HG02870 (cell line): ENCODE measurements around the gene KMT5C.

Experiments
- ATAC-seq: cut with Tn5 transposase; IDR thresholded peaks from one replicate; pipeline ENCODE4 v1.9.1; 2021; ENCODE audit warnings: mild to moderate bottlenecking, moderate library complexity; ENCODE audit not compliant: unreplicated experiment

Gene KMT5C

GRCh38 chr19:55339105-55339888, at the start of gene KMT5C:
Gene KMT5C, plus strand, starts transcription at chr19:55339876. Its CDS starts 2,061 bp downstream, at chr19:55341937.
- ATAC-seq = peak; percentile 78

GRCh38 chr19:55297267-55297666, 42.4 kb upstream of the KMT5C start:
- no peak for ATAC-seq

DNA sequence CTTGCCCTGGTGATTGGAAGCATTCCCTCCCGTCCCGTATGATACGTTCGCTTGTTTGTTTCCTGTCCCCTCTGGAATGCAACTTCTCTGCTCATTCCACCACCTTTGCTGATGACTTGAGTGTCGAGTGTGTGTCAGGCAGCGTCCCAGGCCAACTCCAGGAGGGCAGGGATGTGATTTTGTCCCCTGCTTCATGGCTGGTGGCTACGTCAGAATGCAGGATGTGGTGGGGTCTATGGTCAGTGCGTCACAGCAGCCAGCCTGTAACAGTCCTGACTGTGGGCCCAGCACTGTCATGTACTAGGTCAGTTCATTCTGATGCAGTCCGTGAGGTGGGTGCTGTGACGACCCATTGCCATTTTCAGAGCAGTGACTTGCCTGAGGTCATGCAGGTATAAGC, 39.7 kb upstream of the KMT5C start:
- no peak for ATAC-seq

DNA sequence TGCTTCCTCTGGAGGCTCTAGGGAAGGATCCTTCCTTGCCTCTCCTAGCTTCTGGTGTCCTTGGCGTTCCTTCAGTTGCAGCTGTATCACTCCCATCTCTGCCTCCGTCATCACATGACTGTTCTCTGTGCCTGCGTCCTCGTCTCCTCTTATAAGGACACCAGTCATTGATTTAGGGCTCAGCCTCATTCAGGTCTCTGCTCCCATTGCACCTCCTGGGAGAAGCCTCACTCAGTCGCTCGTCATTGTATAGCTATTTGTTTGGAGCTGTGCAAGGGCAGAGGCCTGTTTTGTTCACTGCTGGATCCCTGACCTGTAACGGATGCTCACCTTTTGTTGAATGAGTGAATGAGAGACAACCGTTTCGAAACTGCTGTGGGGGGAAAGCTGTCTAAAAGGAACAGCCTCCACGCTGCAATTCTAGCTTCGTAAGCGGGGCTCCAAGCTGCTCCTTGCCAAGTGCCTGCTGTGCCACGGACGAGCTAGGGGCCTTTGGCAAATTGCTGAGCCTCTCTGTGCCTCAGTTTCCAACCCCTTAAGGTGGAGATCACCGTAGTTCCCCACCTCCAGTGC, 38.7 kb upstream of the KMT5C start:
- no peak for ATAC-seq

DNA sequence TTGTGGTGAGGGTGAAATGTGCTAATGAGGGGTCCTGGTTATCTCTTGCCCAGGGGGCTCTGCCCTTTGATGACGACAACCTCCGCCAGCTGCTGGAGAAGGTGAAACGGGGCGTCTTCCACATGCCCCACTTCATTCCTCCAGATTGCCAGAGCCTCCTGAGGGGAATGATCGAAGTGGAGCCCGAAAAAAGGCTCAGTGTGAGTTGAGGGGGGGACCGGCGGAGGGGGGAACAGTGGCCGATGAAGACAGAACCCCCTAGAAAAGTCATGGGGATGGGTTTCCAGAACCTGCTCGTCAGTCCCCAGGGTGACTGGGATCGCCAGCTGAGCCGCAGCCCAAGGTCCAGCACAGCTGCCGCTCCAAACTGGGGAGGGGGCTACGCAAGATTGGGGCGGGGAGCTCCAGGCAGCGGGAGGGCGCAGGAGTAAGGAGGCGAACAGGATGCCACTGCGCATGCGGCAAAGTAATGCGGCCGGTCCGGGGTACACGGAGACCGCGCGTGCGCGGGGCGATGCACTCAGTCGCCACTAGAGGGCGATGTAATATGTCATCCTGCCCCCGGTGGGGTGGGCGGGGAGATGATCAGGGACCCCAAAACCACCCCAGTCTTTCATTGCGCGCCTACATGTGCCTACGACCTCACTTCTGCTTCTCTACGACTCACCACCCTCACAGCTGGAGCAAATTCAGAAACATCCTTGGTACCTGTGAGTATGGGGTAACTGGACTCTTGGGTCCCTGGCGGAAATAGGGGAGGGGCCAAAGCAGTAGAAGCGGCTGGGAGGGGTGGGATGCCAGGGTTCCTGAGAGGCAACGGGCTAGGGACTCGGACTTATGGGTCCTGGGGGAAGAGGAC, 38.0 kb upstream of the KMT5C start:
- no peak for ATAC-seq

DNA sequence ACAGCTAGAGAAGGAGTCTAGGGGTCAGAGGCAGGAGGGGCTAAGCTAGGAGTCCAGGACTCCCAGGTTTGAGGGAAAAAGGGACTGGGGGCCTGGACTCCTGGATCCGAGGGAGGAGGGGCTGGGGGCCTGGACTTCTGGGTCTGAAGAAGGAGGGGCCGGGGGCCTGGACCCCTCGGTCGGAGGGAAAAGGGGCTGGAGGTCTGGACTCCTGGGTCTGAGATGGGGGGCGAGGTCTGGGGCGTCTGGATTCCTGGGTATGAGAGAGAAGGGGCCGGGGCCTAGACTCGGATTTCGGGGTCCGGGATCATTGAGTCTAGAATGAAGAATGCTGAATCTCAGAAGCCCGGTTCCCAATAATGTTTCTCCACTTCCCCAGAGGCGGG, 37.4 kb upstream of the KMT5C start:
- no peak for ATAC-seq

DNA sequence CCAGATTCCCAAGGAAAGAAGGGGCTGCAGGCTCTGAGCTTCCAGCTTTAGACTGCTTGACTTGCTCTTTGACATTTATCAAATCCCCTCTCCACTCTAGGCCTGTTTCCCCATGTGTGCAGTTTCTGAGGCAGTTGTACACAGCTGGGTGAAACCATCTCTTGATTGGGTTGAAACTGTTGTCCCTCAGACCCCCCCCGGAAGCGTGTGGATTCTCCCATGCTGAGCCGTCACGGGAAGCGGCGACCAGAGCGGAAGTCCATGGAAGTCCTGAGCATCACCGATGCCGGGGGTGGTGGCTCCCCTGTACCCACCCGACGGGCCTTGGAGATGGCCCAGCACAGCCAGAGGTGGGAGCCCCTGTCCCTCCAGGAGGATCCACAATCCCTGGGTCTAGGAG, 36.2 kb upstream of the KMT5C start:
- no peak for ATAC-seq

DNA sequence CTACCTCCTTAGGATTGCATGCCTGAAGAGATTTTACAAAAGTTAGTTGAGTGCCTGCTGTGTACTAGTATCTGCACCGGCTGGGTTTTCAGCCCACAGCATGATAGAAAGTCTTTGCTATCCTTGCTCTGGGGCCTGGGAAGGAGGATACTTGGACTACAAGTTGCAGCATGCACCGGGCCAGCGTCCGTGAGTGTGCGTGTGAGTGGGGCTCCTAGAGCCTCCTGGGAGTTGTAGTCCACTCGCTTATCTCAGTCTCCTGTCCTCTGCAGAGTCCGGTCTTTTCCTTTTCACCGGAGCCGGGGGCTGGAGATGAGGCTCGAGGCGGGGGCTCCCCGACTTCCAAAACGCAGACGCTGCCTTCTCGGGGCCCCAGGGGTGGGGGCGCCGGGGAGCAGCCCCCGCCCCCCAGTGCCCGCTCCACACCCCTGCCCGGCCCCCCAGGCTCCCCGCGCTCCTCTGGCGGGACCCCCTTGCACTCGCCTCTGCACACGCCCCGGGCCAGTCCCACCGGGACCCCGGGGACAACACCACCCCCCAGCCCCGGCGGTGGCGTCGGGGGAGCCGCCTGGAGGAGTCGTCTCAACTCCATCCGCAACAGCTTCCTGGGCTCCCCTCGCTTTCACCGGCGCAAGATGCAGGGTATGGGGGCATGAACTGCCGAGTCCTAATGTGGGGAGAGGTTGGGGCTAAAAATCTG, 35.2 kb upstream of the KMT5C start:
- ATAC-seq = no peak

- ATAC-seq = no peak
Observed at GRCh38 chr19:55304980-55305379, 34.7 kb upstream of the KMT5C start.

- ATAC-seq = no peak
Observed at GRCh38 chr19:55305491-55305890, 34.2 kb upstream of the KMT5C start.

- ATAC-seq = no peak
Observed at GRCh38 chr19:55305983-55306562, 33.6 kb upstream of the KMT5C start.

- no peak for ATAC-seq
Observed at GRCh38 chr19:55306712-55307111, 33.0 kb upstream of the KMT5C start.

DNA sequence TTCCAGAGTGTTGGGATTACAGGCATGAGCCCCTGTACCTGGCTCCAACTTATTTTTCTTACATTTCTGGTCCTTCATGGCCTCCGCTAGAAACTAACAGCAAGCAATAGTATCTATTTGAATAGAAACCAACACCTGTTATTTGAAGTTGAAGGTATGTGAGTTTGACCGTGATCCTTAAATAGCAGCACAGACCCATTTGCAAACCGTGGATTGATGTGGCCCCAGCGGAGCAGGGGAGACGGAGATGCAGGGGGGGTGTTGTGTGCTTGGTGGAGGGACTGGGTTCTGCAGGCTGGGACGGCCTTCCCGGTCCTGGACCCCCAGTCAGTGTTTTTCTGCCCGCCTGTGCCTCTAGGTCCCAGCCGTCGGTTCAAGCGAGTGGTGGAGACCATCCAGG, 31.4 kb upstream of the KMT5C start:
- no peak for ATAC-seq

- ATAC-seq = no peak
Observed at GRCh38 chr19:55309448-55309847, 30.2 kb upstream of the KMT5C start.

- no peak for ATAC-seq
Observed at GRCh38 chr19:55310498-55310897, 29.2 kb upstream of the KMT5C start.

DNA sequence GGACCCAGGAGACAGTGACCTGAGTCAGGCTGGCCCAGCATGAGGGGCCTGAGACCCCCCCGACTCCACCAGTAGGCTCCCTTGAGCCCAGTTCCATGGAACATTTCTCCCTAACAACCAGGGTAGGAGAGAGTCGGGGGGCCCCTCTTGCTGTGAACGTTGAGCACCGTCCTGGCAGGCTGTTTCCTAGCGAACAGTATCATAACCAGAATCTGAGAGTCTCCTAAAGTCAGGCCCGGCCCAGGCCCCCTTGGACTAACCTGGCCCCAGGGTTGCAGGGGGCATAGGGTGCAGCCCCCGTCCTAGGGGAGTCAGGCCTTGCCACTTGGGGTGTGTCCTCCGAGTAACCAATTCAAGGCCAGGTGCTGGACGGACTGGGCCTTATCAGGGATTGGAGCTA, 28.3 kb upstream of the KMT5C start:
- ATAC-seq = no peak

DNA sequence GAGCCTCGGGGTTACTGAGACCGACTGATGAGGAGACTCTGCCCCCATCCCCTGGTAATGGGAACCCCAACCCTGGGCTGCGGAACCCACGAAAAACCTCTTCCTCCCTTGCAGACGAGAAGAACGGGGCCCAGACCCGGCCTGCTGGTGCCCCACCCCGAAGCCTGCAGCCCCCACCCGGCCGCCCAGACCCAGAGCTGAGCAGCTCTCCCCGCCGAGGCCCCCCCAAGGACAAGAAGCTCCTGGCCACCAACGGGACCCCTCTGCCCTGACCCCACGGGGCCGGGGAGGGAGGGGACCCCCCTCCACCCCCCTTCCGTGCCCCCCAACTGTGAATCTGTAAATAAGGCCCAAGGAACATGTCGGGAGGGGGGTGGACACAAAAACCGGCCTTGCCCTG, 27.9 kb upstream of the KMT5C start:
- no peak for ATAC-seq

DNA sequence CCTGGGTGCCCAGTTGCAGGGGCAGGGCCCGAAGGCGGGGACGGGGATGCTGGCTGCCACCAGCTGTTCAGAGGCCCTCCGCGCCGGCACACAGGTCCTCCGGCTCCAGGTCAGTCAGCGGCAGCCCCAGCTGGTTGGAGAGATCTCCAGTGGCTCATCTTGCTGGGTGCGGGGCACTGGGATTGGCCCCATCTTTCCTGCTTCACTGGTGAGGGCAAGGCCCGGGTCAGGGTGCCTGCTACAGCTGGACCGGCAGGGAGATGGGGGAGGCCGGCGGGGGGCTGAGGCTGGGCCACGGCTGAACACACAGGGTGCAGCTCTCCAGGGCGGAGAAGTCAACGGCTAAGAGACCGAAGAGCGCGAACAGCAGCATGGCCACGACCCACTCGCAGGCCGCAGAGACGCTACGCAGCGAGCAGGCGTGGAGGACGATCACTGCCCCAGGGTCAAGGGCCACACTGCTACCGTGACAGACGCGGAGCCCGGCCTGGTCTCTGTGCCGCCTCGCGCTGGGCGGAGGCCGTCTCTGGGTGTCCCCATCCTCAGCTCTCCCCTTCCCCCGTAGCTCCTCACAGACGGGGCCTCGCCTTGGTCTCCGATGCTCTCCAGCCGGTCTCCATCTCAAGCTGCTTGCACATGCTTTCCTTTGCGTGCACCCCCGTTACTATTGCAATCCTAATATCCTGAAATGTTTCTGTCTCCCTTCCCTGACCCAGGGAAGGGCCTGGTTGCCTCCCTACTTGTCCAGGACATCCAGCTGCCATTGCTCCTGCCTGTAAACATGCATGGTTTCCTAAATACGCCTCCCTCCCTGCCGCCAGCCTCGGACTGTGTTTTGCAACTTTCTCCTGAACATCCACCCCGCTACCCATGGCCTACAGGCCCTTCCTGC, 26.8 kb upstream of the KMT5C start:
- no peak for ATAC-seq

- ATAC-seq = no peak
Observed at GRCh38 chr19:55314396-55314795, 25.3 kb upstream of the KMT5C start.

- no peak for ATAC-seq
Observed at GRCh38 chr19:55315956-55316525, 23.6 kb upstream of the KMT5C start.
